GM12864 (cell line): ENCODE data around the gene PRR15.

ENCODE experiments used
- DNase-seq: peaks from one replicate; pipeline ENCODE4 v3.0.0-alpha.2; 2011; ENCODE audit warnings: low read depth
- H3K4me3 ChIP-seq: 2 replicates; pipeline ENCODE4 v1.5.1; 2011; ENCODE audit warnings: mild to moderate bottlenecking, low read depth, low read length, control low read depth
- CTCF ChIP-seq: IDR thresholded peaks from 2 replicates; pipeline ENCODE4 v1.5.1; 2011; ENCODE audit warnings: low read depth, mild to moderate bottlenecking, moderate library complexity, low read length, control low read depth, inconsistent platforms; ENCODE audit errors: missing control alignments

Gene PRR15

DNA sequence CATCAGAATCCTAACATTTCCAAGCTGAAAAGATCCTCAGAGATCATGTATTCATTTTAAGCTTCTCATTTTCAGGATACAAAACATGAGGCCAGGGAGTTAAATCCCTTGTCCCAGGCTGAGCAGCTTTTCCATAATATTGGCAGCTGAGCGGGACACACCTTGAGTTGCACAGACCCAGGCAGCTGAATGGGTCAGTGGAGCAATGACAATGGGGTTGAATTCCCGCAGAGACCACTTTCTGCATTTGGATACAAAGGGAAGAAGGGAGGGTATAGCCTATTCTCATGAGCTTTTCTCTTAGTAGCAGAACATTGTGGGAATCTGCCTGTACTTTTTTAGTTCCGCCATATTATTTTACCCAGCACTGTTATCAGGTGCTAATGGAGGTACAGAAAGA lies 49.5 kb downstream of the PRR15 start:
- H3K4me3 ChIP-seq = no peak overlapping the region
- DNase-seq = no peak
- no peak for TF ChIP-seq CTCF

DNA sequence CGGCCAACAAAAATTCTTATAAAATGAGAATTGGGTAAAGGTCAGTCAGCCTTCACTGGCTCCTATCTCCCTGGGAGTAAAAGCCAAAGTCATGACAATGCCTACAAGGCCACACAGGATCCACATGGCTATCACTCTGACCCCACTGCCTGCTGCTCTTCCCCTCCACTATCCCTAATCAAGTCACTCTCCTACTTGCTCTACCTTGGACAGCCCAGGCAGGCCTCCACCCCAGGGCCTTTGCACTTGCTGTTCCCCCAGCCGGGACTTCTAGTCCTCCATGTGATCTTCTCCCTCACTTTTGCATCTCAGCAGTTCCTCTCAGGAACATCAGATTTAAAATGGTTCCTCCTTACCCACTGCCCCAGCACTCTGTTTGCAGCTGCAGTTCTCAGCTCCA lies 50.6 kb downstream of the PRR15 start:
- no peak overlapping the region for H3K4me3 ChIP-seq
- TF ChIP-seq CTCF = no peak
- no peak for DNase-seq
